ENCODE results near the gene ATN1.

The ATN1 gene

GRCh38 chr12:6980075-6980474 is 52.3 kb downstream of the ATN1 start:
- DNase-seq: no peak

GRCh38 chr12:6980740-6981139 is 53.0 kb downstream of the ATN1 start:
- no peak for DNase-seq

- no peak for DNase-seq
Observed at GRCh38 chr12:6981152-6982052, 53.6 kb downstream of the ATN1 start.

DNA sequence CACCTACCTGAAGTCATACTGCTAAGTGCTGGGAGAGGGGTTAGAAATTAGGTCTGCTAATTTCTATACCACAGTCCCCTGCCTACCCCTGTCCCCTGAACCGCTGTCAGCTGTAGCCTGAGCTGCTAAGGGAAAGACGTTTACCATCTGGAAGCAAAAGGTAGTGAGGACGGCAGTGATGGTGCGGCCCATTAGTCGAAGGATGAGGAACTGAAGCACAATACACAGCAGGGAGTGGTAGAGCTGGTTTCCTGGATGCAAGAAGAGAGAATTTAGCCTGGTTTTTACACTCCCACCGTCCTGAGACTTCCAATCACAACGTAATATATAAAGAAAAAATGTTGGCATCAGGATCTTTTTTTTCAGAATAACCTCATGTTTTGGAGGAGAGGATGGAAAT is 54.8 kb downstream of the ATN1 start:
- no peak for DNase-seq

GRCh38 chr12:6987956-6988553 is 60.3 kb downstream of the ATN1 start:
- no peak for DNase-seq
